IMR-90 (cell line): ENCODE results near the gene TRIML2. TPM values are rescaled to one million over a fixed set of nuclear protein-coding genes. Genes with fewer than 3 reads are reported as not detected.

ENCODE experiments used
- ATAC-seq: fragments of 200-7000 bp; cut with Tn5 transposase; 2 replicates; pipeline ENCODE4 v1.9.1; 2020; ENCODE audit warnings: low read depth, mild to moderate bottlenecking, moderate library complexity
- BruUV-seq: library from RNA; stranded (reverse); fragments of 400-500 nt; replicated peaks from 2 replicates; lab custom pipeline; 2021; lab: Mats Ljungman, UMichigan
- CTCF ChIA-PET: fragments of 300-600 bp; formaldehyde crosslinking; extraction: SDS; loops from one replicate; lab custom pipeline; 2021; ENCODE audit warnings: antibody characterized with exemption; lab: Yijun Ruan, JAX
- POLR2A ChIA-PET: fragments of 300-600 bp; sonication (Branson Sonifier 250); formaldehyde crosslinking; loops from one replicate; lab custom pipeline; 2022; ENCODE audit warnings: antibody characterized with exemption; ENCODE audit not compliant: unreplicated experiment; lab: Charles Lee
- DNase-seq: peaks from one replicate; pipeline ENCODE4 v3.0.0; 2013
- H2AFZ ChIP-seq: replicated peaks from 2 replicates; pipeline ENCODE3; 2013; ENCODE audit warnings: low read length, mild to moderate bottlenecking; ENCODE audit not compliant: poor library complexity
- H2AK5ac ChIP-seq: 2 replicates; pipeline ENCODE4 v1.6.1; 2013; ENCODE audit warnings: low read depth, low read length, inconsistent platforms
- H2AK9ac ChIP-seq: replicated peaks from 2 replicates; pipeline ENCODE3; 2013; ENCODE audit warnings: mild to moderate bottlenecking, low read depth, low read length, moderate library complexity; ENCODE audit not compliant: poor library complexity
- H2BK120ac ChIP-seq: 2 replicates; pipeline ENCODE4 v1.6.1; 2013; ENCODE audit warnings: low read depth, low read length, inconsistent platforms
- H2BK15ac ChIP-seq: 3 replicates; pipeline ENCODE4 v1.6.1; 2013; ENCODE audit warnings: low read depth, low read length, inconsistent platforms
- H2BK20ac ChIP-seq: 2 replicates; pipeline ENCODE4 v1.6.1; 2013; ENCODE audit warnings: low read depth, mild to moderate bottlenecking, inconsistent platforms, low read length, moderate library complexity
- H2BK5ac ChIP-seq: 2 replicates; pipeline ENCODE4 v1.6.1; 2013; ENCODE audit warnings: mild to moderate bottlenecking, low read depth, low read length, inconsistent platforms; ENCODE audit not compliant: poor library complexity, severe bottlenecking
- H3K14ac ChIP-seq: replicated peaks from 2 replicates; pipeline ENCODE4 v1.6.1; 2013; ENCODE audit warnings: low read depth, low read length, inconsistent platforms
- H3K18ac ChIP-seq: 2 replicates; pipeline ENCODE4 v1.6.1; 2013; ENCODE audit warnings: low read depth, low read length, control low read depth
- H3K23ac ChIP-seq: 2 replicates; pipeline ENCODE4 v1.6.1; 2013; ENCODE audit warnings: low read depth, low read length, inconsistent platforms
- H3K27ac ChIP-seq: 2 replicates; pipeline ENCODE4 v1.5.1; 2013; ENCODE audit warnings: mild to moderate bottlenecking, control low read depth, low read length; ENCODE audit not compliant: insufficient read depth
- H3K27me3 ChIP-seq: 2 replicates; pipeline ENCODE4 v1.6.1; 2013; ENCODE audit warnings: low read length; ENCODE audit not compliant: control insufficient read depth, insufficient read depth
- H3K36me3 ChIP-seq: 2 replicates; pipeline ENCODE4 v1.6.1; 2013; ENCODE audit warnings: low read length, mixed read lengths; ENCODE audit not compliant: control insufficient read depth, insufficient read depth
- H3K4ac ChIP-seq: 2 replicates; pipeline ENCODE4 v1.6.1; 2013; ENCODE audit warnings: low read depth, low read length, inconsistent platforms
- H3K4me1 ChIP-seq: 2 replicates; pipeline ENCODE4 v1.6.1; 2013; ENCODE audit warnings: low read length, mixed read lengths; ENCODE audit not compliant: control insufficient read depth, insufficient read depth
- H3K4me2 ChIP-seq: 2 replicates; pipeline ENCODE4 v1.6.1; 2013; ENCODE audit warnings: low read depth, mild to moderate bottlenecking, control low read depth, low read length, moderate library complexity
- H3K4me3 ChIP-seq: 2 replicates; pipeline ENCODE4 v1.5.1; 2013; ENCODE audit warnings: low read depth, mild to moderate bottlenecking, control low read depth, low read length, moderate library complexity; ENCODE audit not compliant: insufficient read depth
- H3K56ac ChIP-seq: 2 replicates; pipeline ENCODE4 v1.6.1; 2013; ENCODE audit warnings: low read length, inconsistent platforms; ENCODE audit not compliant: insufficient read depth; ENCODE audit errors: extremely low read depth
- H3K79me1 ChIP-seq, 2 experiments: 2 replicates each; pipeline ENCODE4 v1.6.1; 2013; ENCODE audit warnings: low read length in 2 of 2, inconsistent platforms in 1 of 2, low read depth in 1 of 2
- H3K9ac ChIP-seq: 2 replicates; pipeline ENCODE4 v1.6.1; 2013; ENCODE audit warnings: low read depth, low read length, control low read depth
- H3K9me1 ChIP-seq: 2 replicates; pipeline ENCODE4 v1.6.1; 2013; ENCODE audit warnings: low read length, inconsistent platforms; ENCODE audit not compliant: insufficient read depth
- H3K9me3 ChIP-seq: 2 replicates; pipeline ENCODE4 v1.6.1; 2013; ENCODE audit warnings: low read length; ENCODE audit not compliant: control insufficient read depth, insufficient read depth
- H4K20me1 ChIP-seq: 2 replicates; pipeline ENCODE4 v1.6.1; 2013; ENCODE audit warnings: low read length, inconsistent platforms; ENCODE audit not compliant: insufficient read depth
- H4K5ac ChIP-seq: 2 replicates; pipeline ENCODE4 v1.6.1; 2013; ENCODE audit warnings: mild to moderate bottlenecking, low read depth, low read length, control low read depth
- H4K8ac ChIP-seq, 2 experiments: 2 replicates each; pipeline ENCODE4 v1.6.1; 2013; ENCODE audit warnings: low read depth in 2 of 2, low read length in 2 of 2, control low read depth in 1 of 2, inconsistent platforms in 1 of 2
- H4K91ac ChIP-seq: 2 replicates; pipeline ENCODE4 v1.6.1; 2013; ENCODE audit warnings: low read depth, low read length, inconsistent platforms; ENCODE audit not compliant: insufficient read depth
- CEBPB ChIP-seq: IDR thresholded peaks from 2 replicates; pipeline ENCODE4 v1.6.1; 2012; ENCODE audit warnings: low read depth, low read length, improper control_type of control experiment
- CHD1 ChIP-seq: IDR thresholded peaks from 2 replicates; pipeline ENCODE4 v1.6.1; 2012; ENCODE audit warnings: low read depth, low read length, improper control_type of control experiment
- CTCF ChIP-seq: conservative IDR thresholded peaks from 2 replicates; pipeline ENCODE4 v1.5.1; 2012; ENCODE audit warnings: mild to moderate bottlenecking, low read depth, low read length, improper control_type of control experiment
- ELK1 ChIP-seq: fragments of 150-350 bp; IDR thresholded peaks from 2 replicates; pipeline ENCODE4 v1.6.1; 2016; ENCODE audit warnings: low read depth, mild to moderate bottlenecking, low read length, moderate library complexity, borderline replicate concordance
- MAFK ChIP-seq: IDR thresholded peaks from 2 replicates; pipeline ENCODE4 v1.6.1; 2012; ENCODE audit warnings: low read depth, low read length, improper control_type of control experiment
- MAZ ChIP-seq: IDR thresholded peaks from 2 replicates; pipeline ENCODE4 v1.6.1; 2012; ENCODE audit warnings: low read depth, mild to moderate bottlenecking, low read length, improper control_type of control experiment, moderate library complexity, borderline replicate concordance
- MXI1 ChIP-seq: IDR thresholded peaks from 2 replicates; pipeline ENCODE4 v1.6.1; 2012; ENCODE audit warnings: low read depth, mild to moderate bottlenecking, low read length, moderate library complexity, borderline replicate concordance
- POLR2A ChIP-seq: IDR thresholded peaks from 2 replicates; pipeline ENCODE4 v1.6.1; 2012; ENCODE audit warnings: mild to moderate bottlenecking, low read depth, low read length
- RAD21 ChIP-seq: IDR thresholded peaks from 2 replicates; pipeline ENCODE4 v1.6.1; 2012; ENCODE audit warnings: low read length, improper control_type of control experiment
- RCOR1 ChIP-seq: IDR thresholded peaks from 2 replicates; pipeline ENCODE4 v1.6.1; 2012; ENCODE audit warnings: mild to moderate bottlenecking, low read length, improper control_type of control experiment; ENCODE audit not compliant: insufficient replicate concordance
- RFX5 ChIP-seq: IDR thresholded peaks from 2 replicates; pipeline ENCODE4 v1.8.0; 2012; ENCODE audit warnings: low read depth, mild to moderate bottlenecking, low read length, moderate library complexity
- SMC3 ChIP-seq: fragments of 150-350 bp; IDR thresholded peaks from 2 replicates; pipeline ENCODE4 v1.6.1; 2016; ENCODE audit warnings: low read depth, mild to moderate bottlenecking, antibody characterized with exemption, low read length, moderate library complexity
- USF2 ChIP-seq: fragments of 150-350 bp; IDR thresholded peaks from 2 replicates; pipeline ENCODE4 v1.6.1; 2017; ENCODE audit warnings: mild to moderate bottlenecking, antibody characterized with exemption, low read length, low read depth
- WGBS, 2 experiments: methylation state at CpG; one replicate each; pipeline versions ENCODE4 v1.1.5 to v1.1.7; 2013; ENCODE audit warnings: missing lambda C conversion rate in 2 of 2; ENCODE audit not compliant: insufficient read length in 1 of 2; ENCODE audit errors: extremely low coverage in 2 of 2; 5-methylcytosine and 5-hydroxymethylcytosine counted together
- dilution Hi-C: fragments of 300-500 bp; cut with HindIII; formaldehyde crosslinking; loops from one replicate; pipeline ENCODE4 v1.14.3; 2018; ENCODE audit warnings: low sequenced_read_pairs; ENCODE audit not compliant: unreplicated experiment
- in situ Hi-C: fragments of 300-500 bp; cut with MboI; formaldehyde crosslinking; loops from 3 replicates; pipeline ENCODE4 v1.14.3; 2019; ENCODE audit warnings: low sequenced_read_pairs, inconsistent platforms, mixed read lengths
- intact Hi-C: fragments of 100-400 bp; cut with micrococcal nuclease; formaldehyde crosslinking; loops from 2 replicates; pipeline ENCODE4 v1.10.0; 2022
- polyA plus RNA-seq, 3 experiments: library from polyadenylated mRNA; depleted of rRNA; stranded (reverse); fragments of >200 nt; gene quantifications; 2 replicates each; pipeline ENCODE4 v1.2.3, GENCODE V29; 2012; ENCODE audit warnings: low replicate concordance in 1 of 3
- total RNA-seq: library from RNA; depleted of rRNA; stranded (reverse); fragments of >200 nt; gene quantifications from 2 replicates; pipeline ENCODE4 v1.2.3, GENCODE V29; 2012

Gene TRIML2
- total and polyA plus RNA-seq, 2 of the 4 experiments (the other 2 are of a cell fraction), result 0.18 to 0.21 TPM

GRCh38 chr4:188078116-188078515 is 31.3 kb downstream of the TRIML2 start:
- WGBS, 2 experiments, result no CpG with 5 or more reads among the region's 1 CpG
- DNase-seq (no peak), ATAC-seq (no peak)
- CTCF ChIA-PET, result interaction anchor here (0.6 kb wide), 1 partner anchor 486 kb away, joined by 4 read pairs; no protein-coding TSS in a partner anchor
- Histone ChIP-seq H4K91ac (no peak overlapping the region), H2AK9ac (no peak overlapping the region), H3K4ac (no peak overlapping the region), H2BK20ac (no peak overlapping the region), H4K5ac (no peak overlapping the region), H3K56ac (no peak overlapping the region), H3K9me3 (no peaks in the 10 kb centered on the region), H3K27ac (no peak overlapping the region), H4K20me1 (no peaks in the 10 kb centered on the region), H2BK15ac (no peak overlapping the region), H2BK5ac (no peak overlapping the region), H3K4me2 (no peak overlapping the region), H3K18ac (no peak overlapping the region), H2AK5ac (no peak overlapping the region), H3K4me3 (no peak overlapping the region), H2AFZ (no peak overlapping the region), H3K36me3 (no peaks in the 10 kb centered on the region), H2BK120ac (no peak overlapping the region), H3K79me1 (no peaks in the 10 kb centered on the region), H3K23ac (no peak overlapping the region), H3K9ac (no peak overlapping the region), H3K27me3 (no peaks in the 10 kb centered on the region), H4K8ac (no peak overlapping the region), H3K4me1 (no peaks in the 10 kb centered on the region), H3K9me1 (no peaks in the 10 kb centered on the region), H3K14ac (no peak overlapping the region)
- intact Hi-C loops, result no loop called here
- dilution Hi-C loops, result no loop called here
- no TSS peak for BruUV-seq
- in situ Hi-C loops, result no loop called here
- no peak for TF ChIP-seq ELK1
- no peak for TF ChIP-seq CTCF
- TF ChIP-seq CEBPB, result no peak
- no peak for TF ChIP-seq MXI1
- TF ChIP-seq RCOR1, result no peak
- no peak for TF ChIP-seq SMC3
- TF ChIP-seq MAFK, result no peak
- TF ChIP-seq POLR2A, result no peak
- TF ChIP-seq MAZ, result no peak
- TF ChIP-seq RFX5, result no peak
- no peak for TF ChIP-seq USF2
- no peak for TF ChIP-seq CHD1
- TF ChIP-seq RAD21, result no peak
- POLR2A ChIA-PET, result no interaction called here
